GM12874 (cell line): ENCODE results near the gene WNK2.

Source experiments
- CTCF ChIP-seq: IDR thresholded peaks from 2 replicates; pipeline ENCODE4 v1.5.1; 2011; ENCODE audit warnings: low read depth, mild to moderate bottlenecking, control low read depth, low read length, moderate library complexity; ENCODE audit not compliant: insufficient read depth

WNK2 gene

DNA sequence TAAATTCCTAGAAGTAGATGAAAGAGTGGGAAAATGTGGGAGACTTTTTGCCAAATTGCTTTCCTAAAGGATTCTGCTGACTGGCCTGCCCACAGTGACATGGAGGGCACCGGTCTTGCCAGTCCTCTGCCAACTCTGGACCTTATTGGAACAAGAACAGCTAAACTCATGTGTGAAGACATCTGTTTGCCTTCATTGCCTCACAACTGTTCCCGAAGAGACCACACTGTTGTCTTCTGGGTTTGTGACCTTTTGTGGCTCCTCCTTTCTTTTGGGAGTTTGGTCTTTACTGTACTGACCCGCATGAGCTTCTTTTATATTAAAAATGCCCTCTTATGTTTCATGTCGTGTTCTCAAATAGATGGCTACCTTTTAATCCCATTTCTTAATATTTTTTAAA, 16.1 kb upstream of the WNK2 start:
- TF ChIP-seq CTCF = no peak

GRCh38 chr9:93168581-93168980, 15.4 kb upstream of the WNK2 start:
- no peak for TF ChIP-seq CTCF

- no peak for TF ChIP-seq CTCF
Observed at GRCh38 chr9:93169444-93169843, 14.5 kb upstream of the WNK2 start.

- no peak for TF ChIP-seq CTCF
Observed at GRCh38 chr9:93170571-93170970, 13.4 kb upstream of the WNK2 start.

DNA sequence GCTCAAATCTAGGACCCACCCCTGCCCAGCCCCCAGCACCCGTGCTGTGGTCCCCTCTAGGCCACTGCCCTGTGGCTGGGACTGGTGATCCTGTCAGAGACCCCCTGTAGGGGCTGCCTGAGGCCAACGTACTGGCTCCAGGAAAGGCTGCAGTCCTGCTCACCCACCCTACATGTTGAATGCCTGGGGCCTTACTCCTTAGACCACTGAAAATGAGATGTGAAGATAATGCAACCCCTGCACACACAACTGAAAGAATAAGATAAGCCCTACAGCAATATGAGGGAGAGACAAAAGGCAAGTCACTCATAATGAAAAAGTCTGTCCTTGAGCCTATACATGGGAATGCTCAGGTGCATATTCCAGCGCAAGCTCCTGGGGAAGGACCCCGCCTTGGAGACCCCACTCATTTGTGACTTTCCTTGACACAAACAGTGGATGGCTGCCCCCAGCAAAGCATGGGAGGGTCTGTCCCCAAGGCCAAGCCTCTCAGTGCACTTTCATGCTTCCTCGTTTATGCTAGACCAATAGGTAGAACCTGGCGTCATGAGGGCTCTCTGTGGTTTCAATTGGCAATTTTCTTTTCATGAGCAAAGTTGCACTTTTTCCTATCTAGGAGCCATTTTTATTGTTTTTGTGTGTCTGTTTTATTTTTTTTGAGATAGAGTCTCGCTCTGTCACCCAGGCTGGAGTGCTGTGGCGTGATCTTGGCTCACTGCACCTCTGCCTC, 12.5 kb upstream of the WNK2 start:
- TF ChIP-seq CTCF = no peak

GRCh38 chr9:93172666-93173364, 11.1 kb upstream of the WNK2 start:
- no peak for TF ChIP-seq CTCF

DNA sequence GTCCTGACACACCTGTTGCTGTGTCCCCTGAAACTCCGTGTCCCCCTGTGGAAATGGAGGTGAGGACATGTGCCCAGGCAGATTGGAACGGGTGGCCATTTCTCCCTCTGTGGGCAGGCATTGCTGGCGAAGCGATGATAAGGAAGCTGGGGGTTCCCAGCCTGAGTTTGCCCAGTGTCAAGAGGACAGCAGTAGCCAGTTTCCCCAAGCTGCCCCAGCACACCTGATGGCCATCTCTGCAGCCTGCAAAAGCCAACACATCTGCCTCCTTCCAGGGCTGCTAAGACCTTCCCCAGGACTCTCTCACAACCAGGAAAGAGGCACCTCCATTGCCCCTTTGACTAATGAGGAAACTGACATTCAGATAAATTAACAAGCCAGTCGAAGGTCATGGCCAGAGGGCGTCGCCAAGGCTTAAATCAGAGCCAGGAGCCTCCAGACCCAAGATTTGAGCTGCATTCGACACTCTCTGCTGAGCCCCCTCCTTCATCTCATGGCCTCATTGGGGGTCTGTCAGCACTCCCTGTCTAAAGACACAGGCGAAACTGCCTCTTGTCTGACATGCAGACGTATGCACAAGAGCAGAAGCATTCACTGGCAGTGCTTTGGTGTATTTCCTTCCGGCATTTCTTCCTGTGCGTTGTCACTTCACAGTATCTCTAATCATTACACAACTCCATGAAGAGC, 10.4 kb upstream of the WNK2 start:
- no peak for TF ChIP-seq CTCF
